K562 treated with DMSO at 1 percent for 24 hours (cell line): Measurements from ENCODE around the gene SLC16A8. TPM values are rescaled to one million over a fixed set of nuclear protein-coding genes. Genes with fewer than 3 reads are reported as not detected.

Experiments used
- total RNA-seq: library from RNA; unstranded; fragments of 300-600 nt; gene quantifications from 2 replicates; pipeline ENCODE4 v1.2.3, GENCODE V29; 2022; ENCODE audit warnings: low read depth; ENCODE audit not compliant: insufficient read depth

Gene SLC16A8
- total RNA-seq: 0.14 TPM in 1 of 2 replicates, not detected in the other

GRCh38 chr22:38083931-38084631, at the start of gene SLC16A8:
Gene SLC16A8 (minus strand): TSS chr22:38084184. CDS start chr22:38082873, 1,311 bp downstream.

GRCh38 chr22:38110008-38110862, 26.3 kb upstream of the SLC16A8 start, which contains the start of gene BAIAP2L2:
Gene BAIAP2L2 (minus strand): TSS chr22:38110684. CDS start chr22:38110525, 159 bp downstream.

GRCh38 chr22:38056969-38057891, 26.8 kb downstream of the SLC16A8 start, which contains the start of gene PICK1:
Gene PICK1 (plus strand): TSS chr22:38057404. CDS start chr22:38057810, 406 bp downstream.

Other genes with a start within 250 kb of the SLC16A8 start
- 80.4 and 84.6 TPM in 2 replicates for gene ANKRD54, start 239.8 kb downstream of the SLC16A8 start, total RNA-seq
- gene EIF3L, start 234.8 kb downstream of the SLC16A8 start, total RNA-seq: 547 and 552 TPM in 2 replicates
- gene MICALL1, start 177.9 kb downstream of the SLC16A8 start, total RNA-seq: 29.1 and 29.6 TPM in 2 replicates
- gene C22orf23, start 130.6 kb downstream of the SLC16A8 start, total RNA-seq: 0.58 and 1.1 TPM in 2 replicates
- gene POLR2F, start 130.5 kb downstream of the SLC16A8 start, total RNA-seq: 102 and 114 TPM in 2 replicates
- not detected in 2 replicates for gene SOX10, start 99.6 kb downstream of the SLC16A8 start, total RNA-seq
- gene PICK1, start 26.8 kb downstream of the SLC16A8 start, total RNA-seq: 17.9 and 18.7 TPM in 2 replicates
- gene BAIAP2L2, start 26.5 kb upstream of the SLC16A8 start, total RNA-seq: 0.73 TPM in 1 of 2 replicates, not detected in the other
- gene PLA2G6, start 97.6 kb upstream of the SLC16A8 start, total RNA-seq: 5.8 TPM in 2 replicates
- 11.7 and 12.2 TPM in 2 replicates for gene MAFF, start 117.8 kb upstream of the SLC16A8 start, total RNA-seq
- 32.8 and 33.1 TPM in 2 replicates for gene TMEM184B, start 188.8 kb upstream of the SLC16A8 start, total RNA-seq
- 66.0 and 69.7 TPM in 2 replicates for gene CSNK1E, start 233.2 kb upstream of the SLC16A8 start, total RNA-seq